WTC11 (cell line): ENCODE results near the gene BRICD5. TPM values are rescaled to one million over a fixed set of nuclear protein-coding genes. Genes with fewer than 3 reads are reported as not detected.

Source experiments
- ATAC-seq: fragments of 200-7000 bp; cut with Tn5 transposase; 2 replicates; pipeline ENCODE4 v1.10.0; 2021; ENCODE audit warnings: mild to moderate bottlenecking, moderate library complexity
- CTCF ChIA-PET: fragments of 300-600 bp; sonication (Branson Sonifier 250); formaldehyde crosslinking; loops from one replicate; lab custom pipeline; 2021; ENCODE audit warnings: antibody characterized with exemption; lab: Charles Lee
- POLR2A ChIA-PET: fragments of 350-600 bp; sonication (Branson Sonifier 250); formaldehyde crosslinking; loops from one replicate; lab custom pipeline; 2021; ENCODE audit warnings: antibody characterized with exemption; lab: Charles Lee
- DNase-seq: peaks from one replicate; pipeline ENCODE4 v3.0.0; 2021; ENCODE audit warnings: low spot score
- H3K27ac Mint-ChIP-seq: 2 replicates; pipeline ENCODE4 v1.8.0; 2021; ENCODE audit warnings: mixed read lengths
- H3K27me3 Mint-ChIP-seq: 2 replicates; pipeline ENCODE4 v1.8.0; 2021; ENCODE audit warnings: low read depth, mild to moderate bottlenecking, moderate library complexity, mixed read lengths
- H3K36me3 Mint-ChIP-seq: 2 replicates; pipeline ENCODE4 v1.8.0; 2021; ENCODE audit warnings: mixed read lengths
- H3K4me1 Mint-ChIP-seq: 2 replicates; pipeline ENCODE4 v1.8.0; 2022; ENCODE audit warnings: mixed read lengths
- H3K4me3 Mint-ChIP-seq: 2 replicates; pipeline ENCODE4 v1.8.0; 2021; ENCODE audit warnings: mild to moderate bottlenecking, moderate library complexity, mixed read lengths
- H3K9me3 Mint-ChIP-seq: 2 replicates; pipeline ENCODE4 v1.8.0; 2021; ENCODE audit warnings: mixed read lengths
- ATF6 ChIP-seq: sonication (generic); formaldehyde crosslinking; IDR thresholded peaks from 2 replicates; pipeline ENCODE4 v1.8.1; 2023; ENCODE audit warnings: mild to moderate bottlenecking, missing genetic modification reagents
- CREB1 ChIP-seq: sonication (generic); formaldehyde crosslinking; IDR thresholded peaks from 2 replicates; pipeline ENCODE4 v1.8.0; 2023; ENCODE audit warnings: mild to moderate bottlenecking, missing genetic modification reagents
- ESRRA ChIP-seq: sonication (generic); formaldehyde crosslinking; IDR thresholded peaks from 2 replicates; pipeline ENCODE4 v1.8.1; 2022; ENCODE audit warnings: mild to moderate bottlenecking, missing genetic modification reagents, borderline replicate concordance
- ETV6 ChIP-seq: sonication (generic); formaldehyde crosslinking; IDR thresholded peaks from 2 replicates; pipeline ENCODE4 v1.8.1; 2022; ENCODE audit warnings: mild to moderate bottlenecking, missing genetic modification reagents
- FOXK1 ChIP-seq: sonication (generic); formaldehyde crosslinking; IDR thresholded peaks from 2 replicates; pipeline ENCODE4 v1.8.0; 2022; ENCODE audit warnings: mild to moderate bottlenecking, moderate library complexity, missing genetic modification reagents
- FOXP4 ChIP-seq: sonication (generic); formaldehyde crosslinking; IDR thresholded peaks from 2 replicates; pipeline ENCODE4 v1.8.0; 2022; ENCODE audit warnings: mild to moderate bottlenecking, missing genetic modification reagents
- GTF2I ChIP-seq: fragments of 250-450 bp; sonication (Bioruptor Pico); conservative IDR thresholded peaks from 2 replicates; pipeline ENCODE4 v1.4.0; 2021; ENCODE audit warnings: mild to moderate bottlenecking
- HMGXB4 ChIP-seq: sonication (generic); formaldehyde crosslinking; IDR thresholded peaks from 2 replicates; pipeline ENCODE4 v1.8.1; 2023; ENCODE audit warnings: mild to moderate bottlenecking, moderate library complexity, missing genetic modification reagents
- MAX ChIP-seq: sonication (generic); formaldehyde crosslinking; IDR thresholded peaks from 2 replicates; pipeline ENCODE4 v1.8.0; 2022; ENCODE audit warnings: mild to moderate bottlenecking, missing genetic modification reagents
- MXD4 ChIP-seq: fragments of 250-450 bp; sonication (Bioruptor Pico); IDR thresholded peaks from 2 replicates; pipeline ENCODE4 v1.8.0; 2021; ENCODE audit warnings: mild to moderate bottlenecking, moderate library complexity, borderline replicate concordance
- OVOL2 ChIP-seq: fragments of 250-450 bp; sonication (Bioruptor Pico); IDR thresholded peaks from 2 replicates; pipeline ENCODE4 v1.9.0; 2021; ENCODE audit warnings: mild to moderate bottlenecking, borderline replicate concordance
- SP1 ChIP-seq: sonication (generic); formaldehyde crosslinking; conservative IDR thresholded peaks from 2 replicates; pipeline ENCODE4 v1.8.1; 2022; ENCODE audit warnings: missing genetic modification reagents
- USF2 ChIP-seq: sonication (generic); formaldehyde crosslinking; IDR thresholded peaks from 2 replicates; pipeline ENCODE4 v1.8.1; 2023; ENCODE audit warnings: mild to moderate bottlenecking, missing genetic modification reagents, moderate library complexity
- ZBTB21 ChIP-seq: sonication (generic); formaldehyde crosslinking; IDR thresholded peaks from 2 replicates; pipeline ENCODE4 v1.8.1; 2023; ENCODE audit warnings: mild to moderate bottlenecking, missing genetic modification reagents, borderline replicate concordance
- ZBTB43 ChIP-seq: sonication (generic); formaldehyde crosslinking; IDR thresholded peaks from 2 replicates; pipeline ENCODE4 v1.8.1; 2023; ENCODE audit warnings: mild to moderate bottlenecking, missing genetic modification reagents
- ZMAT4 ChIP-seq: fragments of 250-450 bp; sonication (Bioruptor Pico); IDR thresholded peaks from 2 replicates; pipeline ENCODE4 v1.9.0; 2021; ENCODE audit warnings: mild to moderate bottlenecking
- ZNF416 ChIP-seq: fragments of 250-450 bp; sonication (Bioruptor Pico); IDR thresholded peaks from 2 replicates; pipeline ENCODE4 v1.9.0; 2021; ENCODE audit warnings: mild to moderate bottlenecking, inconsistent platforms
- ZNF532 ChIP-seq: fragments of 250-450 bp; sonication (Bioruptor Pico); IDR thresholded peaks from 2 replicates; pipeline ENCODE4 v1.9.0; 2021; ENCODE audit warnings: mild to moderate bottlenecking, borderline replicate concordance
- total RNA-seq: library from RNA; stranded (reverse); gene quantifications from 3 replicates; pipeline ENCODE4 v1.2.3, GENCODE V29; 2021

BRICD5 gene
- total RNA-seq, 1 experiment from 2014 or later, result 13.6 TPM

GRCh38 chr16:2236337-2237101, 25.9 kb upstream of the BRICD5 start, which contains the start of gene DNASE1L2 (continued):
- TF ChIP-seq ZMAT4 (CRISPR knock-in tag) (no peak), ATF6 (CRISPR knock-in tag) (no peak), GTF2I (CRISPR knock-in tag) (no peak), SP1 (CRISPR knock-in tag) (peak; percentile 45), FOXK1 (CRISPR knock-in tag) (no peak), OVOL2 (CRISPR knock-in tag) (no peak), ZBTB43 (CRISPR knock-in tag) (peak; percentile 48; the same call in 1 of the 2 replicates), CREB1 (CRISPR knock-in tag) (no peak), ZNF416 (CRISPR knock-in tag) (no peak), USF2 (CRISPR knock-in tag) (no peak; the same call in 1 of the 2 replicates), MAX (CRISPR knock-in tag) (0 out of 2 replicates have a peak, but pooled peaks have one; percentile 11), MXD4 (CRISPR knock-in tag) (no peak)

GRCh38 chr16:2235695-2236336, 25.2 kb upstream of the BRICD5 start:
- Mint-ChIP-seq H3K27me3 (peaks cover 16% of the 10 kb centered on the region), H3K27ac (no peak overlapping the region), H3K4me3 (peak overlapping the region; percentile 47; the same call in 1 of the 2 replicates), H3K36me3 (no peaks in the 10 kb centered on the region), H3K9me3 (no peaks in the 10 kb centered on the region), H3K4me1 (no peaks in the 10 kb centered on the region)
- ChIA-PET CTCF (interaction anchor here (1.0 to 4.5 kb wide), 7 partner anchors 16 to 265 kb away, joined by 3 to 51 read pairs (median 5); partner anchors contain the start of genes CASKIN1, ECI1 and PGP), POLR2A (interaction anchor here (1.0 to 4.1 kb wide), 3 partner anchors 16 to 28 kb away, joined by 4 to 28 read pairs (median 8); partner anchors contain the start of genes ECI1 and PGP)
- no peak for ATAC-seq
- TF ChIP-seq ZBTB21 (CRISPR knock-in tag) (no peak), HMGXB4 (CRISPR knock-in tag) (no peak), ESRRA (CRISPR knock-in tag) (no peak), ETV6 (no peak), ZNF532 (no peak), FOXP4 (CRISPR knock-in tag) (no peak)
- no peak for DNase-seq
